Breast epithelium (tissue), 3 donors: Measurements from ENCODE around the gene RBBP8NL.

Experiments used
- CTCF ChIP-seq, 3 donors: fragments of 450-650 bp; IDR thresholded peaks; one replicate each; pipeline ENCODE4 v1.5.1; 2016 to 2017; ENCODE audit warnings: antibody characterized with exemption in 3 of 3, mild to moderate bottlenecking in 3 of 3, moderate library complexity in 3 of 3
- POLR2AphosphoS5 ChIP-seq, 3 donors: sonication (generic); formaldehyde crosslinking; IDR thresholded peaks; one replicate each; pipeline ENCODE4 v1.6.1; 2017; ENCODE audit warnings: antibody characterized with exemption in 3 of 3

- TF ChIP-seq CTCF (IDR thresholded peaks at IDR 0.05) (no peak), POLR2AphosphoS5 (IDR thresholded peaks at IDR 0.05) (no peak)
Observed at GRCh38 chr20:62392621-62393334, 34.6 kb downstream of the RBBP8NL start.
